HepG2 (cell line): ENCODE results near the gene LZTS2. TPM values are rescaled to one million over a fixed set of nuclear protein-coding genes. Genes with fewer than 3 reads are reported as not detected.

Source experiments
- CBX2 ChIP-seq, 2 experiments: fragments of 200-600 bp in 1 of 2; sonication (generic); formaldehyde crosslinking in 1 of 2; IDR thresholded peaks; 2 replicates each; pipeline versions ENCODE4 v1.7.0 to v1.8.1; 2018 to 2022; ENCODE audit warnings: low read depth in 2 of 2, low read length in 1 of 2, mild to moderate bottlenecking in 1 of 2, missing genetic modification reagents in 1 of 2
- CHD2 ChIP-seq: IDR thresholded peaks from 2 replicates; pipeline ENCODE4 v1.6.1; 2011; ENCODE audit warnings: low read depth, low read length, improper control_type of control experiment
- CSRNP1 ChIP-seq: sonication (generic); formaldehyde crosslinking; IDR thresholded peaks from 2 replicates; pipeline ENCODE4 v1.8.1; 2023; ENCODE audit warnings: mild to moderate bottlenecking, missing genetic modification reagents
- IRF1 ChIP-seq: sonication (generic); formaldehyde crosslinking; IDR thresholded peaks from 2 replicates; pipeline ENCODE4 v1.4.0; 2020; ENCODE audit warnings: low read depth, mild to moderate bottlenecking, missing genetic modification reagents
- RAD51 ChIP-seq: fragments of 450-650 bp; IDR thresholded peaks from 2 replicates; pipeline ENCODE4 v1.6.1; 2016; ENCODE audit warnings: borderline replicate concordance
- SAP130 ChIP-seq: IDR thresholded peaks from 2 replicates; pipeline ENCODE4 v1.6.1; 2016; ENCODE audit warnings: low read depth
- TARDBP ChIP-seq: sonication (generic); formaldehyde crosslinking; IDR thresholded peaks from 2 replicates; pipeline ENCODE4 v1.8.0; 2022; ENCODE audit warnings: mild to moderate bottlenecking, missing genetic modification reagents
- ZNF33B ChIP-seq: sonication (generic); formaldehyde crosslinking; IDR thresholded peaks from 2 replicates; pipeline ENCODE4 v1.5.1; 2020; ENCODE audit warnings: mild to moderate bottlenecking, missing genetic modification reagents
- ZNF383 ChIP-seq: sonication (generic); formaldehyde crosslinking; IDR thresholded peaks from 2 replicates; pipeline ENCODE4 v1.4.0; 2020; ENCODE audit warnings: missing genetic modification reagents, mild to moderate bottlenecking, borderline replicate concordance
- ZNF550 ChIP-seq: sonication (generic); formaldehyde crosslinking; IDR thresholded peaks from 2 replicates; pipeline ENCODE4 v1.4.0; 2020; ENCODE audit warnings: mild to moderate bottlenecking, missing genetic modification reagents, borderline replicate concordance
- ZNF784 ChIP-seq: sonication (generic); formaldehyde crosslinking; IDR thresholded peaks from 2 replicates; pipeline ENCODE4 v1.5.1; 2020; ENCODE audit warnings: missing genetic modification reagents, mild to moderate bottlenecking, borderline replicate concordance
- ZNF850 ChIP-seq: sonication (generic); formaldehyde crosslinking; conservative IDR thresholded peaks from 2 replicates; pipeline ENCODE4 v1.9.0; 2021; ENCODE audit warnings: mild to moderate bottlenecking, missing genetic modification reagents
- ZSCAN21 ChIP-seq: sonication (generic); formaldehyde crosslinking; IDR thresholded peaks from 2 replicates; pipeline ENCODE4 v1.8.0; 2022; ENCODE audit warnings: mild to moderate bottlenecking, missing genetic modification reagents, moderate library complexity, borderline replicate concordance
- polyA plus RNA-seq, 8 experiments: library from polyadenylated mRNA; depleted of rRNA in 3 of 8; stranded (reverse) in 7 of 8; unstranded in 1 of 8; fragments of >200 nt; fragmentation: Illumina TruSeq in 4 of 8; extraction: Trizol in 4 of 8; gene quantifications; 2 replicates each; pipeline versions ENCODE4 v1.2.1 to v1.2.3, GENCODE V29; 2011 to 2016; ENCODE audit warnings: low read depth in 4 of 8, missing spikeins in 1 of 8, mixed read lengths in 1 of 8; ENCODE audit not compliant: insufficient read depth in 1 of 8
- total RNA-seq, 5 experiments: library from RNA; depleted of rRNA; stranded (reverse); fragments of >200 nt; fragmentation: Illumina TruSeq; extraction: Trizol; gene quantifications; 2 replicates each; pipeline ENCODE4 v1.2.3, GENCODE V29; 2016; ENCODE audit warnings: low read depth in 1 of 5
- TF ChIP-seq, protein P1 (sequence below): IDR thresholded peaks from 2 replicates; pipeline ENCODE4 v1.6.1; 2016; ENCODE audit warnings: mild to moderate bottlenecking
- TF ChIP-seq, protein P2 (sequence below): sonication (generic); formaldehyde crosslinking; IDR thresholded peaks from 2 replicates; pipeline ENCODE4 v1.5.1; 2020; ENCODE audit warnings: mild to moderate bottlenecking, missing genetic modification reagents, borderline replicate concordance

LZTS2 gene
- total and polyA plus RNA-seq, 2 of the 13 experiments (the other 11 are each of a cell fraction or from before 2014, with no cell fraction given) = 43.6 to 65.6 TPM

DNA sequence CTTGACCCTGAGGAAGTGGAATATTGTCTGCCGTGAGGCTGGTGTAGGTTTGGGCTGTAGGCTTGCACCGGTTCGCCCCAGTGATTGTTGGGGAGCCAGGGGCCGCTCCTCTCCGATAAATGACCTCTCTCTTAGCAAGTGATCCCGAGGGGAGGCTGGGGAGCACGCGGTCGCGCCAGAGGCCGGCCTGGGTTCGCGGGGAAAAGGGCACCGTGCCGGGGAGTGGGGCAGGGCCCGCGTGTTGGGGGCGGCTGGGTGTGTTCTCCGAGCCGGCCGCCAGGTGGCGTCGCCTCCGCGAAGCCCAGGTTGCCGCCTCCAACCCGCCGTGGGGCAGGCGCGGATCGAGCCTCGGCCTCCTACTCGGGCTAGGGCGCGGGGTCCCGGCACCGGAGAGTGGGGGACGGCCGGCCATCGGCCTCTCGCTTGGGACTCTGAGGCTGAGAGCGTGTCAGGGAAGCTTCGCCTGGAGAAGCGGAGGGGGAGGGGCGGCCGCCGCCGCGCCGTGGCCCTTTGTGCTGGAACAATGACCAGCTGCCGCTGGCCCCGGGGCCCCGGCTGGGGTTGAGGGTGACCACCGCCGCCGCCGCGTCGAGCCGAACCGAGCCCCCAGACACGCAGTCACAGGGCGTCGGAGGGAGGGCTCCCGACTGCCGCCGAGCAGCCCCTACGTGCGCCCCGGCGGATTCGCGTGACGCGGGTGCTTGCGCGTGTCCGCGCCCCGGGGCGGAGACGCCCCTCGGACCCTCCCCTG lies 442 bp upstream of the LZTS2 start (continued):
- no peak for TF ChIP-seq ZNF33B (CRISPR knock-in tag)
- TF ChIP-seq CSRNP1 (CRISPR knock-in tag) = peak; percentile 96
- TF ChIP-seq ZNF383 (CRISPR knock-in tag) = no peak
- TF ChIP-seq ZNF850 (CRISPR knock-in tag) = no peak
- TF ChIP-seq TARDBP (CRISPR knock-in tag) = peak; percentile 74; the same call in 1 of the 2 replicates
- no peak for TF ChIP-seq IRF1
- TF ChIP-seq ZNF550 (CRISPR knock-in tag) = no peak
- peak; percentile 88; the same call in 1 of the 2 replicates for TF ChIP-seq ZNF784
- no peak; the same call in 1 of the 2 replicates for TF ChIP-seq ZSCAN21 (CRISPR knock-in tag)
- no peak for TF ChIP-seq CHD2
- TF ChIP-seq, protein P1, sequence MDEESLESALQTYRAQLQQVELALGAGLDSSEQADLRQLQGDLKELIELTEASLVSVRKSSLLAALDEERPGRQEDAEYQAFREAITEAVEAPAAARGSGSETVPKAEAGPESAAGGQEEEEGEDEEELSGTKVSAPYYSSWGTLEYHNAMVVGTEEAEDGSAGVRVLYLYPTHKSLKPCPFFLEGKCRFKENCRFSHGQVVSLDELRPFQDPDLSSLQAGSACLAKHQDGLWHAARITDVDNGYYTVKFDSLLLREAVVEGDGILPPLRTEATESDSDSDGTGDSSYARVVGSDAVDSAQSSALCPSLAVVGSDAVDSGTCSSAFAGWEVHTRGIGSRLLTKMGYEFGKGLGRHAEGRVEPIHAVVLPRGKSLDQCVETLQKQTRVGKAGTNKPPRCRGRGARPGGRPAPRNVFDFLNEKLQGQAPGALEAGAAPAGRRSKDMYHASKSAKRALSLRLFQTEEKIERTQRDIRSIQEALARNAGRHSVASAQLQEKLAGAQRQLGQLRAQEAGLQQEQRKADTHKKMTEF (CRISPR knock-in tag) = peak; percentile 87; the same call in 1 of the 2 replicates
- no peak for TF ChIP-seq CBX2 (IDR thresholded peaks at IDR 0.05; ENCODE audit: low read depth, low read length)
- no peak for TF ChIP-seq CBX2 (CRISPR knock-in tag; IDR thresholded peaks at IDR 0.05; ENCODE audit: low read depth)
- TF ChIP-seq RAD51 = no peak
- TF ChIP-seq, protein P2, sequence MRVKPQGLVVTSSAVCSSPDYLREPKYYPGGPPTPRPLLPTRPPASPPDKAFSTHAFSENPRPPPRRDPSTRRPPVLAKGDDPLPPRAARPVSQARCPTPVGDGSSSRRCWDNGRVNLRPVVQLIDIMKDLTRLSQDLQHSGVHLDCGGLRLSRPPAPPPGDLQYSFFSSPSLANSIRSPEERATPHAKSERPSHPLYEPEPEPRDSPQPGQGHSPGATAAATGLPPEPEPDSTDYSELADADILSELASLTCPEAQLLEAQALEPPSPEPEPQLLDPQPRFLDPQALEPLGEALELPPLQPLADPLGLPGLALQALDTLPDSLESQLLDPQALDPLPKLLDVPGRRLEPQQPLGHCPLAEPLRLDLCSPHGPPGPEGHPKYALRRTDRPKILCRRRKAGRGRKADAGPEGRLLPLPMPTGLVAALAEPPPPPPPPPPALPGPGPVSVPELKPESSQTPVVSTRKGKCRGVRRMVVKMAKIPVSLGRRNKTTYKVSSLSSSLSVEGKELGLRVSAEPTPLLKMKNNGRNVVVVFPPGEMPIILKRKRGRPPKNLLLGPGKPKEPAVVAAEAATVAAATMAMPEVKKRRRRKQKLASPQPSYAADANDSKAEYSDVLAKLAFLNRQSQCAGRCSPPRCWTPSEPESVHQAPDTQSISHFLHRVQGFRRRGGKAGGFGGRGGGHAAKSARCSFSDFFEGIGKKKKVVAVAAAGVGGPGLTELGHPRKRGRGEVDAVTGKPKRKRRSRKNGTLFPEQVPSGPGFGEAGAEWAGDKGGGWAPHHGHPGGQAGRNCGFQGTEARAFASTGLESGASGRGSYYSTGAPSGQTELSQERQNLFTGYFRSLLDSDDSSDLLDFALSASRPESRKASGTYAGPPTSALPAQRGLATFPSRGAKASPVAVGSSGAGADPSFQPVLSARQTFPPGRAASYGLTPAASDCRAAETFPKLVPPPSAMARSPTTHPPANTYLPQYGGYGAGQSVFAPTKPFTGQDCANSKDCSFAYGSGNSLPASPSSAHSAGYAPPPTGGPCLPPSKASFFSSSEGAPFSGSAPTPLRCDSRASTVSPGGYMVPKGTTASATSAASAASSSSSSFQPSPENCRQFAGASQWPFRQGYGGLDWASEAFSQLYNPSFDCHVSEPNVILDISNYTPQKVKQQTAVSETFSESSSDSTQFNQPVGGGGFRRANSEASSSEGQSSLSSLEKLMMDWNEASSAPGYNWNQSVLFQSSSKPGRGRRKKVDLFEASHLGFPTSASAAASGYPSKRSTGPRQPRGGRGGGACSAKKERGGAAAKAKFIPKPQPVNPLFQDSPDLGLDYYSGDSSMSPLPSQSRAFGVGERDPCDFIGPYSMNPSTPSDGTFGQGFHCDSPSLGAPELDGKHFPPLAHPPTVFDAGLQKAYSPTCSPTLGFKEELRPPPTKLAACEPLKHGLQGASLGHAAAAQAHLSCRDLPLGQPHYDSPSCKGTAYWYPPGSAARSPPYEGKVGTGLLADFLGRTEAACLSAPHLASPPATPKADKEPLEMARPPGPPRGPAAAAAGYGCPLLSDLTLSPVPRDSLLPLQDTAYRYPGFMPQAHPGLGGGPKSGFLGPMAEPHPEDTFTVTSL (CRISPR knock-in tag) = no peak
- peak; percentile 27; the same call in 1 of the 2 replicates for TF ChIP-seq SAP130 (CRISPR knock-in tag)
